HG02970 (cell line): ENCODE data around the gene LTBP1.

ENCODE experiments used
- ATAC-seq: cut with Tn5 transposase; IDR thresholded peaks from one replicate; pipeline ENCODE4 v1.9.1; 2021; ENCODE audit warnings: mild to moderate bottlenecking, moderate library complexity, moderate number of reproducible peaks; ENCODE audit not compliant: unreplicated experiment, low FRiP score

Gene LTBP1

GRCh38 chr2:33069894-33070651 lies 123.3 kb downstream of the LTBP1 start:
- no peak for ATAC-seq

GRCh38 chr2:33071591-33071990 lies 124.8 kb downstream of the LTBP1 start:
- no peak for ATAC-seq

GRCh38 chr2:33072614-33073013 lies 125.9 kb downstream of the LTBP1 start:
- ATAC-seq: no peak

GRCh38 chr2:33073018-33073417 lies 126.3 kb downstream of the LTBP1 start:
- ATAC-seq: no peak

- ATAC-seq: no peak
Measured at GRCh38 chr2:33074197-33074596, 127.4 kb downstream of the LTBP1 start.

- no peak for ATAC-seq
Measured at GRCh38 chr2:33077311-33077710, 130.6 kb downstream of the LTBP1 start.

GRCh38 chr2:33077844-33078243 lies 131.1 kb downstream of the LTBP1 start:
- no peak for ATAC-seq

- ATAC-seq: no peak
Measured at GRCh38 chr2:33081691-33082090, 134.9 kb downstream of the LTBP1 start.

GRCh38 chr2:33083699-33084387 lies 137.1 kb downstream of the LTBP1 start:
- ATAC-seq: no peak

- ATAC-seq: no peak
Measured at GRCh38 chr2:33084433-33084832, 137.7 kb downstream of the LTBP1 start.

- ATAC-seq: no peak
Measured at GRCh38 chr2:33085646-33086045, 138.9 kb downstream of the LTBP1 start.

GRCh38 chr2:33086400-33087015 lies 139.8 kb downstream of the LTBP1 start:
- no peak for ATAC-seq

GRCh38 chr2:33090553-33091134 lies 143.9 kb downstream of the LTBP1 start:
- no peak for ATAC-seq

- no peak for ATAC-seq
Measured at GRCh38 chr2:33091541-33092123, 144.9 kb downstream of the LTBP1 start.

- no peak for ATAC-seq
Measured at GRCh38 chr2:33093283-33093993, 146.7 kb downstream of the LTBP1 start.

- ATAC-seq: no peak
Measured at GRCh38 chr2:33094303-33094702, 147.6 kb downstream of the LTBP1 start.

GRCh38 chr2:33099989-33100388 lies 153.2 kb downstream of the LTBP1 start:
- ATAC-seq: no peak

- ATAC-seq: no peak
Measured at GRCh38 chr2:33100921-33101320, 154.2 kb downstream of the LTBP1 start.

- no peak for ATAC-seq
Measured at GRCh38 chr2:33104052-33104623, 157.4 kb downstream of the LTBP1 start.

GRCh38 chr2:33104726-33105125 lies 158.0 kb downstream of the LTBP1 start:
- ATAC-seq: no peak
